ENCODE data around the gene WWC1. TPM values are rescaled to one million over a fixed set of nuclear protein-coding genes. Genes with fewer than 3 reads are reported as not detected.

Gene WWC1
- total and polyA plus RNA-seq, 9 of the 15 experiments (the other 6 are each of a cell fraction or from before 2014, with no cell fraction given), result under 0.01 to 0.54 (median 0.42) TPM; not detected in 6

DNA sequence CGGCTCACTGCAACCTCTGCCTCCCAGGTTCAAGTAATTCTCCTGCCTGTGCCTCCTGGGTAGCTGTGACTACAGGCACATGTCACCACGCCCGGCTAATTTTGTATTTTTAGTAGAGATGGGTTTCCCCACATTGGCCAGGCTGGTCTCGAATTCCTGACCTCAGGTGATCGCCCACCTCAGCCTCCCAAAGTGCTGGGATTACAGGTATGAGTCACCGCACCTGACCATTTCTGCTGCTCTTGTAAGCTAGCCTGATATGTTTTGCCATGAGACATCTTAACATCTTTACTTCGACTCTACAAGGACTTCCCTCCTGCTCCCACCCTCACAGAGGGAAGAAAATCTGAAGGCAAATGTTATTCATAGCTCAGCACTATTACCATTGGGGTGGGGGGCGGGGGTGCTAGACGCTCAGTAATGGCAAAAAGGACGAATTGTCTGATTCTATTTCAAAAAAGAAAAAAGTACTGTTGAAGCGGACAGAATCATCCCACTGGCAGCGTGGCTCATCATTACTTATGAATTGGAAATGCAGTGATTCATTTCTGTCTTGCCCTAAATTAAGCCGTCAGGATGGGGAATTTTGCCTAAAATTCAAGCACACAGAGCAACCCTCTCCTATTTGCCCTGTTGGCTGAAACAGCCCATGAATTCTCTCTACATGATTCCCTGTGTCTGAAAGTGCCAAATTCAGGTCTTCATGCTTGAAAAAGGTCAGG lies 46.4 kb upstream of the WWC1 start:
- no peak overlapping the region for H3K27ac ChIP-seq (ENCODE audit: extremely low read depth, low read depth, low read length)
- no peaks in the 10 kb centered on the region for H3K9me3 ChIP-seq (replicated peaks; ENCODE audit: control insufficient read depth, insufficient read depth, low read depth, low read length)
- in situ Hi-C loops (cut with MboI), result no loop called here
- H2AFZ ChIP-seq (ENCODE audit: low read depth, low read length), result no peak overlapping the region
- ChIA-PET CTCF (ENCODE audit: low intra/inter-chr PET ratio) (no interaction called here), POLR2A (no interaction called here)
- no peak overlapping the region for H3K4me3 ChIP-seq
- H3K79me2 ChIP-seq (ENCODE audit: control insufficient read depth, insufficient read depth, low read length), result no peaks in the 10 kb centered on the region
- no peak overlapping the region for H3K4me2 ChIP-seq (ENCODE audit: insufficient read depth, low read length)
- ATAC-seq, result no peak
- 3% methylated on average over 11 of the region's 13 CpGs for WGBS (ENCODE audit: insufficient coverage, low coverage, missing lambda C conversion rate)
- no TSS peak for BruUV-seq (replicated peaks)
- no peak for DNase-seq (ENCODE audit: extremely low read depth in 1 of 4, low spot score in 3 of 4)
- H3K27me3 ChIP-seq (ENCODE audit: control insufficient read depth in 2 of 2, insufficient read depth in 2 of 2, low read length in 2 of 2), result peaks cover 0 to 24% of the 10 kb centered on the region in 2 experiments; a peak in 2 of 5 replicates
- no peaks in the 10 kb centered on the region for H4K20me1 ChIP-seq (replicated peaks; ENCODE audit: control insufficient read depth, insufficient read depth, low read length)
- intact Hi-C loops (cut with micrococcal nuclease), result no loop called here
- TF ChIP-seq NBN (IDR thresholded peaks at IDR 0.05; ENCODE audit: low read depth) (no peak), TAL1 (IDR thresholded peaks at IDR 0.05) (no peak), MIER1 (IDR thresholded peaks at IDR 0.05; ENCODE audit: low read depth) (no peak), ETV1 (tag; conservative IDR thresholded peaks at IDR 0.05; ENCODE audit: low read depth) (no peak), ZNF740 (CRISPR knock-in tag; IDR thresholded peaks at IDR 0.05) (no peak), ZNF740 (tag; IDR thresholded peaks at IDR 0.05) (no peak)
- TF ChIP-seq, protein P1, sequence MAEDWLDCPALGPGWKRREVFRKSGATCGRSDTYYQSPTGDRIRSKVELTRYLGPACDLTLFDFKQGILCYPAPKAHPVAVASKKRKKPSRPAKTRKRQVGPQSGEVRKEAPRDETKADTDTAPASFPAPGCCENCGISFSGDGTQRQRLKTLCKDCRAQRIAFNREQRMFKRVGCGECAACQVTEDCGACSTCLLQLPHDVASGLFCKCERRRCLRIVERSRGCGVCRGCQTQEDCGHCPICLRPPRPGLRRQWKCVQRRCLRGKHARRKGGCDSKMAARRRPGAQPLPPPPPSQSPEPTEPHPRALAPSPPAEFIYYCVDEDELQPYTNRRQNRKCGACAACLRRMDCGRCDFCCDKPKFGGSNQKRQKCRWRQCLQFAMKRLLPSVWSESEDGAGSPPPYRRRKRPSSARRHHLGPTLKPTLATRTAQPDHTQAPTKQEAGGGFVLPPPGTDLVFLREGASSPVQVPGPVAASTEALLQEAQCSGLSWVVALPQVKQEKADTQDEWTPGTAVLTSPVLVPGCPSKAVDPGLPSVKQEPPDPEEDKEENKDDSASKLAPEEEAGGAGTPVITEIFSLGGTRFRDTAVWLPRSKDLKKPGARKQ (CRISPR knock-in tag; IDR thresholded peaks at IDR 0.05), result no peak
- H3K9ac ChIP-seq (ENCODE audit: insufficient read depth in 1 of 2, low read depth in 2 of 2, low read length in 2 of 2), result no peak overlapping the region
- FAIRE-seq, result no peak
- H3K4me1 ChIP-seq (replicated peaks in 1 of 2; ENCODE audit: control insufficient read depth in 2 of 2, insufficient read depth in 2 of 2, low read length in 2 of 2), result no peaks in the 10 kb centered on the region
- H3K36me3 ChIP-seq (ENCODE audit: control insufficient read depth, insufficient read depth, low read length), result no peaks in the 10 kb centered on the region
- no peaks in the 10 kb centered on the region for H3K9me1 ChIP-seq (ENCODE audit: control insufficient read depth, insufficient read depth, low read length)

Data from K562 (cell line).